Right atrium auricular region (tissue), 2 donors: ENCODE measurements around the gene PMP22. TPM values are rescaled to one million over a fixed set of nuclear protein-coding genes. Genes with fewer than 3 reads are reported as not detected.
A peak's percentile ranks its signal among the peaks of the same experiment; 100 is the strongest.

ENCODE experiments used
- DNase-seq: peaks from one replicate; pipeline ENCODE4 v3.0.0-alpha.2; 2019; ENCODE audit warnings: low spot score
- H3K27ac ChIP-seq, 2 donors: fragments of 200-600 bp; sonication (generic); 1 replicate in 1 of 2; 2 replicates in 1 of 2; pipeline ENCODE4 v1.5.1; 2016 to 2019
- H3K27me3 ChIP-seq, 2 donors: fragments of 200-600 bp; sonication (generic); one replicate each; pipeline versions ENCODE4 v1.5.1 to v1.6.0; 2017 to 2019
- H3K36me3 ChIP-seq: fragments of 200-600 bp; sonication (generic); one replicate; pipeline ENCODE4 v1.5.1; 2016
- H3K4me1 ChIP-seq, 2 donors: fragments of 200-600 bp; sonication (generic); one replicate each; pipeline versions ENCODE4 v1.5.1 to v1.6.0; 2017 to 2019
- H3K4me3 ChIP-seq, 2 donors: fragments of 200-600 bp; sonication (generic); 1 replicate in 1 of 2; 2 replicates in 1 of 2; pipeline ENCODE4 v1.5.1; 2017 to 2019; ENCODE audit warnings: mild to moderate bottlenecking in 1 of 2, moderate library complexity in 1 of 2
- H3K9me3 ChIP-seq, 2 donors: fragments of 200-600 bp; sonication (generic); one replicate each; pipeline ENCODE4 v1.5.1; 2019
- CTCF ChIP-seq, 2 donors: fragments of 200-600 bp; sonication (generic); IDR thresholded peaks; one replicate each; pipeline ENCODE4 v1.5.1; 2019; ENCODE audit warnings: antibody characterized with exemption in 2 of 2
- total RNA-seq, 2 donors: library from RNA; depleted of rRNA; stranded (reverse); fragments of >200 nt; gene quantifications; one replicate each; pipeline ENCODE4 v1.1.0, GENCODE V29; 2016

The PMP22 gene
- total RNA-seq, 2 donors from 2014 or later: 160 to 164 TPM

GRCh38 chr17:15268461-15268860 is 3.3 kb upstream of the PMP22 start:
- Histone ChIP-seq H3K4me1 (peaks cover 0 to 34% of the 10 kb centered on the region in 2 donors), H3K36me3 (no peaks in the 10 kb centered on the region), H3K27me3 (no peaks in the 10 kb centered on the region), H3K9me3 (no peaks in the 10 kb centered on the region), H3K27ac (no peak overlapping the region), H3K4me3 (no peak overlapping the region)
- no peak for DNase-seq
- TF ChIP-seq CTCF (IDR thresholded peaks at IDR 0.05): no peak

GRCh38 chr17:15267996-15268395 is 2.9 kb upstream of the PMP22 start:
- no peaks in the 10 kb centered on the region for H3K27me3 ChIP-seq
- TF ChIP-seq CTCF (IDR thresholded peaks at IDR 0.05): no peak
- no peak for DNase-seq
- H3K4me3 ChIP-seq: no peak overlapping the region
- H3K27ac ChIP-seq: no peak overlapping the region
- H3K9me3 ChIP-seq: no peaks in the 10 kb centered on the region
- no peaks in the 10 kb centered on the region for H3K36me3 ChIP-seq
- peaks cover 0 to 33% of the 10 kb centered on the region in 2 donors for H3K4me1 ChIP-seq

- H3K27me3 ChIP-seq: no peaks in the 10 kb centered on the region
- no peak for DNase-seq
- no peaks in the 10 kb centered on the region for H3K36me3 ChIP-seq
- H3K4me1 ChIP-seq: peaks cover 0 to 28% of the 10 kb centered on the region in 2 donors
- no peak for TF ChIP-seq CTCF (IDR thresholded peaks at IDR 0.05)
- no peaks in the 10 kb centered on the region for H3K9me3 ChIP-seq
- no peak overlapping the region for H3K27ac ChIP-seq
- no peak overlapping the region for H3K4me3 ChIP-seq
Measured at GRCh38 chr17:15266325-15267125, 1.4 kb upstream of the PMP22 start.

- peak overlapping the region; percentile 57 to 99 for H3K27ac ChIP-seq
Measured at GRCh38 chr17:15264542-15264941, 584 bp downstream of the PMP22 start.

GRCh38 chr17:15263680-15264079 is 1.4 kb downstream of the PMP22 start:
- no peak for TF ChIP-seq CTCF (IDR thresholded peaks at IDR 0.05)
- DNase-seq: no peak
- Histone ChIP-seq H3K27me3 (no peaks in the 10 kb centered on the region), H3K9me3 (no peaks in the 10 kb centered on the region), H3K4me3 (peak overlapping the region; percentile 60 to 69), H3K4me1 (peaks cover 0 to 26% of the 10 kb centered on the region in 2 donors), H3K36me3 (peaks cover 12% of the 10 kb centered on the region), H3K27ac (peak overlapping the region; percentile 97 to 99)

More at GRCh38 chr17:15264542-15264941, 584 bp downstream of the PMP22 start:
- peaks cover 3% of the 10 kb centered on the region for H3K36me3 ChIP-seq
- DNase-seq: no peak
- no peaks in the 10 kb centered on the region for H3K9me3 ChIP-seq
- no peak for TF ChIP-seq CTCF (IDR thresholded peaks at IDR 0.05)
- peaks cover 0 to 24% of the 10 kb centered on the region in 2 donors for H3K4me1 ChIP-seq
- H3K4me3 ChIP-seq: peak overlapping the region; percentile 26 to 69
- no peaks in the 10 kb centered on the region for H3K27me3 ChIP-seq
